LNCaP clone FGC (cell line): ENCODE data around the gene PCDHGB3.
"Not testable (repeated sequence)": the region's sequence is repeated elsewhere in the genome, so short reads cannot be mapped to it uniquely, and the experiment has no call there.

Experiments used
- DNase-seq: peaks from one replicate; pipeline ENCODE4 v3.0.0-alpha.2; 2011; ENCODE audit warnings: low read depth
- H3K4me3 ChIP-seq: 2 replicates; pipeline ENCODE4 v1.5.1; 2011; ENCODE audit warnings: mild to moderate bottlenecking, low read depth, low read length, control low read depth
- TF ChIP-seq, protein P1 (sequence below): IDR thresholded peaks from 2 replicates; pipeline ENCODE4 v1.5.1; 2012; ENCODE audit warnings: mild to moderate bottlenecking; ENCODE audit not compliant: control insufficient read depth, insufficient read depth; ENCODE audit errors: extremely low read depth

PCDHGB3 gene

DNA sequence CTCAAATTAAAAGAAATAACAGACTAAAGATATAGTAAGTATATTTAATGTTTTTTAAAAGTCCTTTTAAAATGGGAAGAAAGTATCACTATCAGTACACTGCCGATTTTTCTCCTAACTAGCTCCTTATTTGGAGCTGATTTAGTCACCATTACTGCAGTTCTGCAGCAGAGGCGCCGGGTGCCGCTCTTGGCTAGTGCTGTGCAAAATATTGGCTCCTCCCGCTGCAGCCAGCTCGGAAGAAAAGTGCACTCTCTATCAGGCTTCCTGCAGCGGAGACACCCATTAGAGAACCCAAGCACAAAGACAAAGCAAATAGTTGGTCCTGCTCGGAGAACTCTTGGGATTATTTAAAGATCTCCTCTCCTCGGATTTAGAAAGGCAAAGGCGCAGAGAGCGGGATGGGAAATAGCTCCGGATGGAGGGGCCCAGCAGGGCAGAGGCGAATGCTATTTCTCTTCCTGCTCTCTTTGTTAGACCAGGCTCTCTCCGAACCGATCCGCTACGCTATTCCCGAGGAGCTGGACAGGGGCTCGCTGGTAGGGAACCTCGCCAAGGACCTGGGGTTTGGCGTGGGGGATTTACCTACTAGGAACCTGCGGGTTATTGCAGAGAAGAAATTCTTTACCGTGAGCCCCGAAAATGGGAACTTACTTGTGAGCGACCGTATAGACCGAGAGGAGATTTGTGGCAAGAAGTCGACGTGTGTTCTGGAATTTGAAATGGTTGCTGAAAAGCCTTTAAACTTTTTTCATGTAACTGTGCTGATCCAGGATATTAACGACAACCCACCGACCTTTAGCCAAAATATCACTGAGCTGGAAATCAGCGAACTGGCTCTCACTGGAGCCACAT is at the start of gene PCDHGB3:
Gene PCDHGB3 (plus strand): TSS at position 249 of the 855 bp plus-strand sequence. CDS start 153 bp downstream, at position 402.
- DNase-seq, result no peak
- H3K4me3 ChIP-seq, result no peak within 1 kb of the TSS
- TF ChIP-seq, protein P1, sequence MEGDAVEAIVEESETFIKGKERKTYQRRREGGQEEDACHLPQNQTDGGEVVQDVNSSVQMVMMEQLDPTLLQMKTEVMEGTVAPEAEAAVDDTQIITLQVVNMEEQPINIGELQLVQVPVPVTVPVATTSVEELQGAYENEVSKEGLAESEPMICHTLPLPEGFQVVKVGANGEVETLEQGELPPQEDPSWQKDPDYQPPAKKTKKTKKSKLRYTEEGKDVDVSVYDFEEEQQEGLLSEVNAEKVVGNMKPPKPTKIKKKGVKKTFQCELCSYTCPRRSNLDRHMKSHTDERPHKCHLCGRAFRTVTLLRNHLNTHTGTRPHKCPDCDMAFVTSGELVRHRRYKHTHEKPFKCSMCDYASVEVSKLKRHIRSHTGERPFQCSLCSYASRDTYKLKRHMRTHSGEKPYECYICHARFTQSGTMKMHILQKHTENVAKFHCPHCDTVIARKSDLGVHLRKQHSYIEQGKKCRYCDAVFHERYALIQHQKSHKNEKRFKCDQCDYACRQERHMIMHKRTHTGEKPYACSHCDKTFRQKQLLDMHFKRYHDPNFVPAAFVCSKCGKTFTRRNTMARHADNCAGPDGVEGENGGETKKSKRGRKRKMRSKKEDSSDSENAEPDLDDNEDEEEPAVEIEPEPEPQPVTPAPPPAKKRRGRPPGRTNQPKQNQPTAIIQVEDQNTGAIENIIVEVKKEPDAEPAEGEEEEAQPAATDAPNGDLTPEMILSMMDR, result 0 out of 2 replicates have a peak, but pooled peaks have one; percentile 18

DNA sequence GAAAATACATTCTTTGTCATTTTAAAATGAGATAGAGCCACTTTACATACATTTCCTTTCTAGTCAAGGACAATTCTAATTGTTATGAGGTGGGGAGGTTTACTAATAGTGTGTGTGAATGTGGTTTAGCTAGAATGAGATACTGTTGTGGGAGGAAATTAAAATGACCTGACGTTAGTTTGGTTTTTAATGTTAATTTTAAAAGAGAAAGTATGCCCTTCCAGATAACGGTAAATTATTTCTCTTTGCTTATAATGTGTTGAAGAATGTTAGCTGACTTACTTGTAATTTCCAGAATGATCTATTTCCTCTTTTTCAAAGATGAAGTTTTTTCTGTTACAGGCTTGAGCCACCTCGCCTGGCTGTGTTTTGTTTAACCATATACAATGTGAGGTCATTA is 47.8 kb upstream of the PCDHGB3 start:
- no peak overlapping the region for H3K4me3 ChIP-seq
- TF ChIP-seq, protein P1, result no peak
- DNase-seq, result no peak

DNA sequence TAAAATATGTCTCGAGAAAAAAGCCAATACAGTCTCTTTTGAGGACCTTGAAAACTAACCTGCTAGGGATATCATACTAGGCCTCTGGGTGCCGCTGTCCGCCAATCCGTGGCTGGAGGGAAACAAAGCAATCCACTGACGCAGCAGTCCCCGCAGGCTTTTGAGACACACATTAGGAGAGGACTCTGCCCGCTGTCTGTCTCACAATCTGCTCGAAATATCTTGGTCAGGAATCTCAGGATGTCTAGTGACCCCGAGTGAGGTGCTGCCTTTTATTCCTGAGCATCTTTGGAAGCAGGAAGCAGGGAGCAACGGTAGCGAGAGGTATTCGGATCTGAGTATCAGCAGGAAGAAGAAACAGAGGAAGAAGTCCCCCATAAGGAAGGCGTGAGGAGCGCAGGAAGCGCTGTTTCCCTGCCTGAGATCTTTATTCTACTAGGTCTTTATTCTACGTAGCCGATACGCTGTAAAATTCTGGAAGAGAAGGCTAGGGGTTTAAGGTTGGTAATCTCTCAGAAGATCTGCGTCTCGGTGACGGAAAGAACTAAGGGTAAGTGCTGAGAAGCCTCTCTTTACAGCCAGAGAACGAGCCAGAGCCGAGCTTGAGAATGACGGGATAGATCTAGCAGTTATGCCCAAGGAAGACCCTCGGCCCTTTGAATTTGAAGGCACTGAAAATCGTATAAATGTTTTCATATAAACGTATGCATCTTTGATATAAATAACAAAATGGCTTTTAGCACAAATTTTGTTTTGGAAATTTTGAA is 43.8 kb upstream of the PCDHGB3 start:
- peak overlapping the region; percentile 49 for H3K4me3 ChIP-seq
- TF ChIP-seq, protein P1, result peak; percentile 77
- peak; percentile 46 for DNase-seq

DNA sequence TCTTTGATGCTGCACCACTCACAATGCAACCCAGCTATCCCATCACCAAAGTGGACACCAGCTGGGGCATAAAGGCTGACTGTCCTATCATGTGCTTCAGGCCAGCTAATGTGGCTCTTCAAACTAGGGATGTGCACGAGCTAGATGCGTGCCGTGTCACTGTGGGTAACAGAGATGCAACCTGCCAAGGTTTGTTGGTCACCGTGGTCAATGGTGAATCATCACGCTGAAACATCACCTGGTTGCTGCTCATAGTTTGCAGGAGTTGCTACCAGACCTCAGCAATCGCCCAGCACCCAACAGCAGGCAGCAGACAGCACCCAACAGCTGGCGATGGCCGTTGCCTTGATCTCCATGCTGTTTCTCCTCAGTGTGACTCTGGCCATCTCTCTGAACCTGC is 41.8 kb upstream of the PCDHGB3 start:
- DNase-seq, result no peak
- H3K4me3 ChIP-seq, result no peak overlapping the region
- TF ChIP-seq, protein P1, result no peak

DNA sequence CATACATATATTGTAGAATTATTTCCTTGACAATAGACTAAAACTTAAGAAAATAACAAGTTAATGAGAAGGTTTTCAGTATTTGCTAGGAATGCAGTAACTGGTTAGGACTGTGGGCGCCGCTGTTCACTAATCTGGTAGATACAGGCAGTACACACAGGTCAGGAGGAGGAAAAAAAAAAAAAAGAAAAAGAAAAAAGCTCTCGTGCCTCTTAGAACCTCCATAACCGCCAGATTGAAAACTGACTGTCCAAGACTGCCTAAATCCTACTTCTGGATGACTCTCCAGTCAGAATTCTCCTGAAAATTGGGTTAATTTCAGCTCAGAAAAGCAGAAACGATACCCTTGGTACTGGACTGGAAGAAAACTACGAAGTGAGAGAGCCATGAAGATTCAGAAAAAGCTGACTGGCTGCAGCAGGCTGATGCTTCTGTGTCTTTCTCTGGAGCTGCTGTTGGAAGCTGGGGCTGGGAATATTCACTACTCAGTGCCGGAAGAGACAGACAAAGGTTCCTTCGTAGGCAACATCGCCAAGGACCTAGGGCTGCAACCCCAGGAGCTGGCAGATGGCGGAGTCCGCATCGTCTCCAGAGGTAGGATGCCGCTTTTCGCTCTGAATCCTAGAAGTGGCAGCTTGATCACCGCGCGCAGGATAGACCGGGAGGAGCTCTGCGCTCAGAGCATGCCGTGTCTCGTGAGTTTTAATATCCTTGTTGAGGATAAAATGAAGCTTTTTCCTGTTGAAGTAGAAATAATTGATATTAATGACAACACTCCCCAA is 39.6 kb upstream of the PCDHGB3 start, which contains the start of gene PCDHGA1:
Gene PCDHGA1 (plus strand): TSS at position 216 of the 782 bp plus-strand sequence.
- TF ChIP-seq, protein P1, result peak; percentile 68
- peak within 1 kb of the TSS; percentile 52 for H3K4me3 ChIP-seq
- peak; percentile 27 for DNase-seq

DNA sequence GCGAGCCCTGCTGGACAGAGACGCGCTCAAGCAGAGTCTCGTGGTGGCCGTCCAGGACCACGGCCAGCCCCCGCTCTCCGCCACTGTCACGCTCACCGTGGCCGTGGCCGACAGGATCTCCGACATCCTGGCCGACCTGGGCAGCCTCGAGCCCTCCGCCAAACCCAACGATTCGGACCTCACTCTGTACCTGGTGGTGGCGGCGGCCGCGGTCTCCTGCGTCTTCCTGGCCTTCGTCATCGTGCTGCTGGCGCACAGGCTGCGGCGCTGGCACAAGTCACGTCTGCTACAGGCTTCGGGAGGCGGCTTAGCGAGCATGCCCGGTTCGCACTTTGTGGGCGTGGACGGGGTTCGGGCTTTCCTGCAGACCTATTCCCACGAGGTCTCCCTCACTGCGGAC is 37.5 kb upstream of the PCDHGB3 start:
- not testable (repeated sequence) for H3K4me3 ChIP-seq, DNase-seq
